Muscle of leg (tissue), 9 donors: ENCODE data around the gene TDP1. TPM values are rescaled to one million over a fixed set of nuclear protein-coding genes. Genes with fewer than 3 reads are reported as not detected.

Source experiments
- polyA plus RNA-seq, 8 donors: library from polyadenylated mRNA; unstranded; fragments of 120-200 nt; gene quantifications; one replicate each; pipeline versions ENCODE4 v1.2.1 to v1.2.3, GENCODE V29; 2013; ENCODE audit warnings: inconsistent platforms in 1 of 8, low replicate concordance in 1 of 8; ENCODE audit not compliant: insufficient read length in 8 of 8, insufficient read depth in 1 of 8
- total RNA-seq: library from RNA; stranded (reverse); fragments of 120-200 nt; gene quantifications from one replicate; pipeline ENCODE4 v1.2.4, GENCODE V29; 2013

TDP1 gene
- total and polyA plus RNA-seq, 9 donors = 9.4 to 13.1 (median 10.4) TPM

Other genes with a start within 250 kb of the TDP1 start
- gene EFCAB11, start 1.2 kb upstream of the TDP1 start, total RNA-seq = 8.6 TPM
- gene EFCAB11, start 1.2 kb upstream of the TDP1 start, polyA plus RNA-seq = 1 to 10 TPM; 5.5 to 7.7 (median 6.4) TPM
- 0.22 TPM for gene KCNK13, start 106.1 kb downstream of the TDP1 start, total RNA-seq
- gene KCNK13, start 106.1 kb downstream of the TDP1 start, polyA plus RNA-seq = under 1 TPM; 0.21 to 0.70 (median 0.37) TPM